ENCODE measurements around the gene TFAP2C.

TFAP2C gene

DNA sequence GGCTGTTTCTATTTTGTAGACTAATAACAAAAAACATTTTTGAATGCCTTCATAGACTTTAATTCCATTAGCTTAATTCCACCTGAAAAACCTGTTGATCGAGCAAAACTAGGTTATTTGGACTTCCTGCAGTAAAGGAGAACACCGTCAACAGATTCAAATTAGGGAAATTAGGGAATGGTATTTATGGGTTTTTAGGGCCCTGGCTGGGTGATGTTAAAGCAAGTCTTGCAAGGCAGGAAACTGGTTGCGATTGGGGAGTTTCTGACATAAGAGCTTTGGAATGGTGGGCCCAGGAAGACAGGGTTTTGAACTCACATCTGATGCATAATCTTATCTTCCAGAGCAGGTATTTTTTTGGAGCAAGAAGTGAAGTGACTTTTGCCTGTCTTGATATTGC is 40.1 kb upstream of the TFAP2C start:
- in situ Hi-C loops (cut with MboI; ENCODE audit: low sequenced_read_pairs, unreplicated experiment): no loop called here
- no peak for DNase-seq (ENCODE audit: low spot score)
- TF ChIP-seq, protein P1, sequence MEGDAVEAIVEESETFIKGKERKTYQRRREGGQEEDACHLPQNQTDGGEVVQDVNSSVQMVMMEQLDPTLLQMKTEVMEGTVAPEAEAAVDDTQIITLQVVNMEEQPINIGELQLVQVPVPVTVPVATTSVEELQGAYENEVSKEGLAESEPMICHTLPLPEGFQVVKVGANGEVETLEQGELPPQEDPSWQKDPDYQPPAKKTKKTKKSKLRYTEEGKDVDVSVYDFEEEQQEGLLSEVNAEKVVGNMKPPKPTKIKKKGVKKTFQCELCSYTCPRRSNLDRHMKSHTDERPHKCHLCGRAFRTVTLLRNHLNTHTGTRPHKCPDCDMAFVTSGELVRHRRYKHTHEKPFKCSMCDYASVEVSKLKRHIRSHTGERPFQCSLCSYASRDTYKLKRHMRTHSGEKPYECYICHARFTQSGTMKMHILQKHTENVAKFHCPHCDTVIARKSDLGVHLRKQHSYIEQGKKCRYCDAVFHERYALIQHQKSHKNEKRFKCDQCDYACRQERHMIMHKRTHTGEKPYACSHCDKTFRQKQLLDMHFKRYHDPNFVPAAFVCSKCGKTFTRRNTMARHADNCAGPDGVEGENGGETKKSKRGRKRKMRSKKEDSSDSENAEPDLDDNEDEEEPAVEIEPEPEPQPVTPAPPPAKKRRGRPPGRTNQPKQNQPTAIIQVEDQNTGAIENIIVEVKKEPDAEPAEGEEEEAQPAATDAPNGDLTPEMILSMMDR (IDR thresholded peaks at IDR 0.05; ENCODE audit: borderline replicate concordance, control extremely low read depth, extremely low read depth, insufficient read depth, missing control alignments): no peak

- no peak for DNase-seq (ENCODE audit: low spot score)
- TF ChIP-seq, protein P1 (IDR thresholded peaks at IDR 0.05; ENCODE audit: borderline replicate concordance, control extremely low read depth, extremely low read depth, insufficient read depth, missing control alignments): no peak
- in situ Hi-C loops (cut with MboI; ENCODE audit: low sequenced_read_pairs, unreplicated experiment): no loop called here
Observed at GRCh38 chr20:56589633-56590032, 39.5 kb upstream of the TFAP2C start.

- DNase-seq (ENCODE audit: low spot score): no peak
- TF ChIP-seq, protein P1 (IDR thresholded peaks at IDR 0.05; ENCODE audit: borderline replicate concordance, control extremely low read depth, extremely low read depth, insufficient read depth, missing control alignments): no peak
- in situ Hi-C loops (cut with MboI; ENCODE audit: low sequenced_read_pairs, unreplicated experiment): no loop called here
Observed at GRCh38 chr20:56590888-56591287, 38.2 kb upstream of the TFAP2C start.

DNA sequence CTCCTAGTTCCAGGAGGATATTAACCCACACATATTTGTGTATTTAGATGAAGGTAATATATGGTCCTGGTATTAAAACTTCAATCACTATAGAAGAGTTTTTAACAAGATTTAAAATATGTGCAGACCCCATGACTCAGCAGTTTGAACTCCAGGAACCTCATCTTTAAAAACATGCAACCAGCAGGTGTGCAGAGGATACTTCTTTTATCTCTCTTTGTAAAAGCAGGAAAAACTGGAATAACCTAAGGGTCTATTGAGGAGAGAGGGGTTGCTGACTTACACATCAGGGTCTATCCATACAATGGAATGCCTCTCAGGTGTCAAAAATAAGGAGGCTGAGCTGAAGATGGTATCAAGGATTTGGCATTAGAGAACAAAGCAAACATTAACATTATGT is 36.9 kb upstream of the TFAP2C start:
- TF ChIP-seq, protein P1 (IDR thresholded peaks at IDR 0.05; ENCODE audit: borderline replicate concordance, control extremely low read depth, extremely low read depth, insufficient read depth, missing control alignments): no peak
- in situ Hi-C loops (cut with MboI; ENCODE audit: low sequenced_read_pairs, unreplicated experiment): no loop called here
- DNase-seq (ENCODE audit: low spot score): no peak

GRCh38 chr20:56592817-56593216 is 36.3 kb upstream of the TFAP2C start:
- in situ Hi-C loops (cut with MboI; ENCODE audit: low sequenced_read_pairs, unreplicated experiment): no loop called here
- TF ChIP-seq, protein P1 (IDR thresholded peaks at IDR 0.05; ENCODE audit: borderline replicate concordance, control extremely low read depth, extremely low read depth, insufficient read depth, missing control alignments): no peak
- no peak for DNase-seq (ENCODE audit: low spot score)

DNA sequence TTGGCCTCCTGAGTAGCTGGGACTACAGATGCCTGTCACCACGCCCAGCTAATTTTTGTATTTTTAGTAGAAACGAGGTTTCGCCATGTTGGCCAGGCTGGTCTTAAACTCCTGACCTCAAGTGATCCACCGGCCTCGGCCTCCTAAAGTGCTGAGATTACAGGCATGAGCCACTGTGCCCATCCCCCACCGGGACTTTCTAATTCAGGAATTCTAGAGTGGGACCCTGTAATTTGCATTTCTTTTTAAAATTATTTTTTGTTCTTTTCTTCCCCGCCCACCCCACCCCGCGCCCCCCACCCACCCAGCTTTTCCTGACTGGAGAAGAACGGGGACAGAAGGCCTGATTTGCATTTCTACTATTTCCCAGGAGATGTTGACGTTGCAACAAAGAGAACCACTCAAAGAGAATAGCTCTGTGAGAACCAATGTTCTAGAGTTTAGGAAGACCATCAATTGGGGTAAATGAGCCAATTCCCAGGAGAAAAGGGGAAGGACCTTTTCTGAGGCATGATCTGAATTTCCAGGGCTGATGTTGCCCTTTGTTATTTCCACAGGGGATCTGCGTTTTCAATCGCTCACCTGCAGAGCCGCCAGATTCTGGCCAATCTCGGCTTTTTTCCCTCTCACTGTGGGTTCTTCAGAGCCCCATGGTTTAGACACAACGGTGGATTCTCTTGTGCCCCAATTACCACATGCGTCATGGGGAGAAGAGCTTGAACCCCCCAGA is 33.2 kb upstream of the TFAP2C start:
- no peak for DNase-seq (ENCODE audit: low spot score)
- in situ Hi-C loops (cut with MboI; ENCODE audit: low sequenced_read_pairs, unreplicated experiment): no loop called here
- TF ChIP-seq, protein P1 (IDR thresholded peaks at IDR 0.05; ENCODE audit: borderline replicate concordance, control extremely low read depth, extremely low read depth, insufficient read depth, missing control alignments): no peak
